Neutrophil (primary cell): ENCODE data around the gene CYTH4.

Experiments
- H3K27ac ChIP-seq: fragments of 200-600 bp; sonication (generic); 2 replicates; pipeline ENCODE4 v1.5.1; 2016; ENCODE audit warnings: mild to moderate bottlenecking, moderate library complexity
- H3K27me3 ChIP-seq: fragments of 200-600 bp; sonication (generic); 2 replicates; pipeline ENCODE4 v1.6.0; 2016; ENCODE audit warnings: mild to moderate bottlenecking
- H3K36me3 ChIP-seq: fragments of 200-600 bp; sonication (generic); 2 replicates; pipeline ENCODE4 v1.5.1; 2017
- H3K4me1 ChIP-seq, 2 experiments: fragments of 200-600 bp in 1 of 2; sonication (generic) in 1 of 2; 1 replicate in 1 of 2; 2 replicates in 1 of 2; pipeline versions ENCODE4 v1.5.1 to v1.6.1; 2013 to 2016; ENCODE audit warnings: low read depth in 1 of 2, low read length in 1 of 2, mild to moderate bottlenecking in 1 of 2, moderate library complexity in 1 of 2; ENCODE audit not compliant: control insufficient read depth in 1 of 2, insufficient read depth in 1 of 2
- H3K4me3 ChIP-seq, 2 experiments: fragments of 200-600 bp in 1 of 2; sonication (generic) in 1 of 2; 1 replicate in 1 of 2; 2 replicates in 1 of 2; pipeline ENCODE4 v1.5.1; 2013 to 2016; ENCODE audit warnings: low read depth in 1 of 2, low read length in 1 of 2, mild to moderate bottlenecking in 1 of 2, moderate library complexity in 1 of 2
- H3K9me3 ChIP-seq: fragments of 200-600 bp; sonication (generic); 2 replicates; pipeline ENCODE4 v1.5.1; 2016
- CTCF ChIP-seq: fragments of 200-600 bp; sonication (generic); IDR thresholded peaks from 2 replicates; pipeline ENCODE4 v1.5.1; 2016; ENCODE audit warnings: antibody characterized with exemption

CYTH4 gene

DNA sequence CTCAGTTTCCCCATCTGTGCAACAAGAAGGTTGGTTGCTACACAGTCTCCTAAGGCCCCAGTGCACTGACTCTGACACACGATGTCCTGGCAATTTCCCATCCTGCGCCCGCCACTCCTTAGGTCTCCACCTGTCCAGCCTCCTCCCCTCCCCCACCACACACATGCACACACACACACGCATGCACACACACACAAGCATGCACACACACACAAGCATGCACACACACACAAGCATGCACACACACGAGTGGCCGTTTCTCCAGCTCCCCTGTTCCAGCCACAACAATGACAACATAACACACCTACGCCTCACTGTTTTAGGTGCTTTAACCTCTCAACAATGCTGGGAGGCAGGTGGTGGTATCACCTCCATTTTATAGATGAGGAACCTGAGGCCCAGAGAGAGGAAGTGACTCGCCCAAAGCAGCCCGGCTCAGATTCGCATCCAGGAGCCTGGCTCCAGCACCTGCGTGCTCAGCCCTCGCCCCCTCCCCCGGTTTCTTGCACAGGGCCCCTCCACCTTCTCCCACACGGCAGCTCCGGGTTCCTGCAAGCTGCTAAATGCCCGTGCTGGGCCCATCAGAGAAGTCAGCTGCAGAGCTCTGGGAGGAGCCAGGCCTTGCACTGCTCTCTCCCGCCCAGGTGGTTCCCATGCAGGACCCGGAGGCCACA, 13.0 kb downstream of the CYTH4 start:
- Histone ChIP-seq H3K36me3 (peaks cover 100% of the 10 kb centered on the region), H3K4me3 (peak overlapping the region; percentile 16 to 48), H3K27ac (peak overlapping the region; percentile 85), H3K9me3 (no peaks in the 10 kb centered on the region), H3K27me3 (no peaks in the 10 kb centered on the region), H3K4me1 (peaks cover 59 to 85% of the 10 kb centered on the region in 2 experiments)
- no peak for TF ChIP-seq CTCF

- no peak for TF ChIP-seq CTCF
- H3K4me3 ChIP-seq: peak overlapping the region; percentile 16 to 48
- H3K4me1 ChIP-seq: peaks cover 65 to 88% of the 10 kb centered on the region in 2 experiments
- peaks cover 100% of the 10 kb centered on the region for H3K36me3 ChIP-seq
- H3K9me3 ChIP-seq: no peaks in the 10 kb centered on the region
- H3K27ac ChIP-seq: peak overlapping the region; percentile 85
- H3K27me3 ChIP-seq: no peaks in the 10 kb centered on the region
Measured at GRCh38 chr22:37295946-37296345, 13.6 kb downstream of the CYTH4 start.

DNA sequence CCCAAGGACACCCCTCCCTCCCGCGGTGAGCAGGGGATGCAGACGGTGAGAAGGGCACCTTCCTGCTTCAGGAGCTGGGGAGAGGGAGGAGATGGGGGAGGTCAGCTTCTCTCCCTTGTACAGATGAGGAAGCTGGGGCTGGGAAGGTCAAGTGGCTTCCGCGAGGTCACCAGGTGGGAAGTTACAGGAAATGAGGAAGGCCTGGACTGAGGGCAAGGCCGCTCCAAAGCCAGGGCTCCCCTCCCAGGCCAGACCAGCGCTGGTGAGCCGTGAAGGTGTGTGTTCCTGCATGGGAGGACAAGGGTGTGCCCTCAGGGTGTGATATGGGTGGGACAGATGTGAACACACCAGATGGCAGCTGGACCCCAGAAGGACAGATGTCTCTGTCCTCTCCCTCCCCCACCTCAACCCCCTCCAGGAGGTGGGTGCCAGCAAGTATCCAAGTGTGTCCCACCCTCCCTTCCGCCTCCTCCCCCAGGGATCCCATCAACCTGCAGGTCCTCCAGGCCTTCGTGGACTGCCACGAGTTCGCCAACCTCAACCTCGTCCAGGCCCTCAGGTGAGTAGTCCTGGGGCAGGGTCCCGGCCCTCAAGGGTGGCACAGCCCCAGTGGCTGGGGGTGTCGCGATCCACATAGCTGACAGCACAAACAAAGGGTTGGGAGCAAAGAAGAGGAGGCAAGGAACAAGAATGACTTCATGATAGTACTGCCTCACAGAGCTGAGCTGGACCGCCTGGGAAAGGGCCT, 16.6 kb downstream of the CYTH4 start:
- peaks cover 87 to 97% of the 10 kb centered on the region in 2 experiments for H3K4me1 ChIP-seq
- H3K9me3 ChIP-seq: no peaks in the 10 kb centered on the region
- H3K36me3 ChIP-seq: peaks cover 100% of the 10 kb centered on the region
- peak overlapping the region; percentile 85 for H3K27ac ChIP-seq
- H3K27me3 ChIP-seq: no peaks in the 10 kb centered on the region
- TF ChIP-seq CTCF: no peak
- peak overlapping the region; percentile 29 to 59 for H3K4me3 ChIP-seq

DNA sequence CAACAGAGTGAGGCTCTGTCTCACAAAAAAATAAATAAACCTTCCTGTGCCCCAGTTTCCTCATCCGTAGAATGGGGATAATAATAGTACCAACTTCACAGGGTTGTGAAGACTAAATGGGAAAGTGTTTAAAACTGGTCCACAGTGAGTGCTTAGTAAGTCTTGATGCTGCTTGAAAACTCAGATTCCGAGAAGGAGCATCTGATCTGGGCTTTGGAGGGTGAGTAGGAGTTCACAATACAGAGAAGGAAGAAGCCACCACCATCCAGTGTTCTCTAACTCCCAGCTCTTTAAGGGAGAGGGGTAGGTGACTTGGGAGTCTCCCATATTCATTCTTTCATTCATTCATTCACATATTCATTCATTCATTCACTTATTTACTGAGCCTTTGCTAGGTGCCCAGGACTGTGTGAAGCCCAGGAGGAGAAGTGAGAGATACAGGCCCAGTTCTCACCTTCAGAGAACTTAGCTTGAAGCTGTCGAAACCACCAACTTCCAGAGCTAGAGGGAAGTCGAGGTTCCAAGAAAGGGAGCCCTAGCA, 17.7 kb downstream of the CYTH4 start:
- H3K4me3 ChIP-seq: peak overlapping the region; percentile 43 to 59
- peaks cover 100% of the 10 kb centered on the region for H3K36me3 ChIP-seq
- no peaks in the 10 kb centered on the region for H3K9me3 ChIP-seq
- H3K27me3 ChIP-seq: no peaks in the 10 kb centered on the region
- TF ChIP-seq CTCF: no peak
- H3K27ac ChIP-seq: peak overlapping the region; percentile 85
- peaks cover 91 to 100% of the 10 kb centered on the region in 2 experiments for H3K4me1 ChIP-seq

- peak overlapping the region; percentile 43 to 59 for H3K4me3 ChIP-seq
Measured at GRCh38 chr22:37300551-37301017, 18.3 kb downstream of the CYTH4 start.

More at GRCh38 chr22:37300551-37301017, 18.3 kb downstream of the CYTH4 start:
- peaks cover 100% of the 10 kb centered on the region for H3K36me3 ChIP-seq
- no peak for TF ChIP-seq CTCF
- H3K27ac ChIP-seq: peak overlapping the region; percentile 85
- peaks cover 91 to 100% of the 10 kb centered on the region in 2 experiments for H3K4me1 ChIP-seq
- no peaks in the 10 kb centered on the region for H3K9me3 ChIP-seq
- no peaks in the 10 kb centered on the region for H3K27me3 ChIP-seq
